ENCODE measurements around the gene KRT72.

DNA sequence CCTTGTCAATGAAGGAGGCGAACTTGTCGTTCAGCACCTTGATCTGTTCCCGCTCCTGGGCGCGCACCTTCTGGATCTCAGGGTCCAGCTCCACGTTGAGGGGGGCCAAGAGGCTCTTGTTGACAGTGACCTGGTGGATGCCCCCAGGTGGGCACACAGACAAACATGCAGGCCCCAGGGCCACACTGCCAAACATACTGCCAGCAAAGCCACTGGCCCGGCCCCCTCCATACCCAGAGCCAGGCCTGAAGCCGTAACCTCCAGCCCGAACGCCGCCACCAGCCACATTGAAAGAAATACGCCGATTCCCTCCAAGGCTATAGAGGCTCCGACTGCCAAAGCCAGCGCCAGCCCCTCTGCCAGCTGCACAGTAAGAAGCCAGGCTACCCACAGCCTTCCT lies 28.0 kb downstream of the KRT72 start:
- no peak for TF ChIP-seq RAD21 (IDR thresholded peaks at IDR 0.05)
- TF ChIP-seq, protein P1, sequence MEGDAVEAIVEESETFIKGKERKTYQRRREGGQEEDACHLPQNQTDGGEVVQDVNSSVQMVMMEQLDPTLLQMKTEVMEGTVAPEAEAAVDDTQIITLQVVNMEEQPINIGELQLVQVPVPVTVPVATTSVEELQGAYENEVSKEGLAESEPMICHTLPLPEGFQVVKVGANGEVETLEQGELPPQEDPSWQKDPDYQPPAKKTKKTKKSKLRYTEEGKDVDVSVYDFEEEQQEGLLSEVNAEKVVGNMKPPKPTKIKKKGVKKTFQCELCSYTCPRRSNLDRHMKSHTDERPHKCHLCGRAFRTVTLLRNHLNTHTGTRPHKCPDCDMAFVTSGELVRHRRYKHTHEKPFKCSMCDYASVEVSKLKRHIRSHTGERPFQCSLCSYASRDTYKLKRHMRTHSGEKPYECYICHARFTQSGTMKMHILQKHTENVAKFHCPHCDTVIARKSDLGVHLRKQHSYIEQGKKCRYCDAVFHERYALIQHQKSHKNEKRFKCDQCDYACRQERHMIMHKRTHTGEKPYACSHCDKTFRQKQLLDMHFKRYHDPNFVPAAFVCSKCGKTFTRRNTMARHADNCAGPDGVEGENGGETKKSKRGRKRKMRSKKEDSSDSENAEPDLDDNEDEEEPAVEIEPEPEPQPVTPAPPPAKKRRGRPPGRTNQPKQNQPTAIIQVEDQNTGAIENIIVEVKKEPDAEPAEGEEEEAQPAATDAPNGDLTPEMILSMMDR (IDR thresholded peaks at IDR 0.05; ENCODE audit: low read depth, low read length, missing input control): no peak
- TF ChIP-seq, protein P2, sequence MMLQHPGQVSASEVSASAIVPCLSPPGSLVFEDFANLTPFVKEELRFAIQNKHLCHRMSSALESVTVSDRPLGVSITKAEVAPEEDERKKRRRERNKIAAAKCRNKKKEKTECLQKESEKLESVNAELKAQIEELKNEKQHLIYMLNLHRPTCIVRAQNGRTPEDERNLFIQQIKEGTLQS (IDR thresholded peaks at IDR 0.05): no peak
- TF ChIP-seq YY1 (IDR thresholded peaks at IDR 0.05): no peak
- TF ChIP-seq MAX (IDR thresholded peaks at IDR 0.05): no peak

Data from liver (tissue), 3 donors.